Endothelial cell of umbilical vein (primary cell): ENCODE data around the gene HOXB5. TPM values are rescaled to one million over a fixed set of nuclear protein-coding genes. Genes with fewer than 3 reads are reported as not detected.

ENCODE experiments used
- BruUV-seq: library from RNA; stranded (reverse); fragments of 400-500 nt; replicated peaks from 2 replicates; lab custom pipeline; 2021; lab: Mats Ljungman, UMichigan
- CTCF ChIA-PET: fragments of 300-600, 350-600 bp; sonication (Branson Sonifier 250); formaldehyde crosslinking; loops from one replicate; lab custom pipeline; 2021; ENCODE audit warnings: antibody characterized with exemption, inconsistent platforms; lab: Charles Lee
- POLR2A ChIA-PET: fragments of 300-600, 350-600 bp; sonication (Branson Sonifier 250); formaldehyde crosslinking; loops from one replicate; lab custom pipeline; 2021; ENCODE audit warnings: antibody characterized with exemption, inconsistent platforms; lab: Charles Lee
- DNase-seq: peaks from one replicate; pipeline ENCODE4 v3.0.0-alpha.2; 2011; ENCODE audit warnings: low read depth, low spot score
- FAIRE-seq: peaks from 2 replicates; lab custom pipeline; 2011; peaks lifted over from hg19 to GRCh38; lab: Jason Lieb, UNC
- H2AFZ ChIP-seq: 2 replicates; pipeline ENCODE4 v1.6.0; 2012; ENCODE audit warnings: low read depth, low read length, control low read depth, inconsistent platforms
- H3K27ac ChIP-seq: 2 replicates; pipeline ENCODE4 v1.5.1; 2011; ENCODE audit warnings: low read depth, mild to moderate bottlenecking, control low read depth, low read length, moderate library complexity; ENCODE audit not compliant: insufficient read depth
- H3K27me3 ChIP-seq, 2 experiments: 2 replicates each; pipeline versions ENCODE4 v1.6.0 to v1.6.1; 2011; ENCODE audit warnings: low read length in 2 of 2, mixed read lengths in 1 of 2; ENCODE audit not compliant: control insufficient read depth in 2 of 2, insufficient read depth in 2 of 2
- H3K36me3 ChIP-seq, 2 experiments: 2 replicates in 1 of 2; 3 replicates in 1 of 2; pipeline ENCODE4 v1.5.1; 2011; ENCODE audit warnings: low read length in 2 of 2, mild to moderate bottlenecking in 1 of 2, moderate library complexity in 1 of 2; ENCODE audit not compliant: control insufficient read depth in 2 of 2, insufficient read depth in 2 of 2; ENCODE audit errors: extremely low read depth in 1 of 2
- H3K4me1 ChIP-seq: 3 replicates; pipeline ENCODE4 v1.5.1; 2011; ENCODE audit warnings: mild to moderate bottlenecking, low read length; ENCODE audit not compliant: control insufficient read depth, insufficient read depth; ENCODE audit errors: extremely low read depth
- H3K4me2 ChIP-seq: 2 replicates; pipeline ENCODE4 v1.6.1; 2011; ENCODE audit warnings: low read length, control low read depth, mixed read lengths; ENCODE audit not compliant: insufficient read depth
- H3K4me3 ChIP-seq, 3 experiments: fragments of 200-600 bp in 1 of 3; sonication (generic), shearing (Covaris generic) in 1 of 3; replicated peaks in 1 of 3; 2 replicates each; pipeline ENCODE4 v1.5.1; 2011 to 2016; ENCODE audit warnings: control low read depth in 3 of 3, low read length in 3 of 3, mild to moderate bottlenecking in 2 of 3, inconsistent platforms in 1 of 3, low read depth in 1 of 3, moderate library complexity in 1 of 3; ENCODE audit not compliant: insufficient read depth in 1 of 3
- H3K79me2 ChIP-seq: 2 replicates; pipeline ENCODE4 v1.6.0; 2012; ENCODE audit warnings: low read length, inconsistent platforms; ENCODE audit not compliant: control insufficient read depth, insufficient read depth
- H3K9ac ChIP-seq: replicated peaks from 2 replicates; pipeline ENCODE3; 2011; ENCODE audit warnings: low read length, control low read depth; ENCODE audit not compliant: insufficient read depth; ENCODE audit errors: extremely low read depth
- H3K9me1 ChIP-seq: replicated peaks from 3 replicates; pipeline ENCODE4 v1.6.0; 2011; ENCODE audit warnings: mild to moderate bottlenecking, low read length; ENCODE audit not compliant: control insufficient read depth, insufficient read depth; ENCODE audit errors: extremely low read depth
- H3K9me3 ChIP-seq: replicated peaks from 2 replicates; pipeline ENCODE4 v1.5.1; 2012; ENCODE audit warnings: low read length, inconsistent platforms; ENCODE audit not compliant: control insufficient read depth, insufficient read depth
- H4K20me1 ChIP-seq: replicated peaks from 2 replicates; pipeline ENCODE3; 2011; ENCODE audit warnings: mild to moderate bottlenecking, low read length; ENCODE audit not compliant: control insufficient read depth, insufficient read depth; ENCODE audit errors: extremely low read depth
- EZH2 ChIP-seq: IDR thresholded peaks from 2 replicates; pipeline ENCODE4 v1.6.1; 2012; ENCODE audit warnings: borderline replicate concordance, low read depth, mild to moderate bottlenecking, moderate library complexity, low read length, inconsistent platforms; ENCODE audit not compliant: severe bottlenecking
- FOS ChIP-seq: IDR thresholded peaks from 2 replicates; pipeline ENCODE4 v1.6.1; 2011; ENCODE audit warnings: mild to moderate bottlenecking, low read length, moderate library complexity, borderline replicate concordance; ENCODE audit not compliant: insufficient read depth
- GATA2 ChIP-seq: IDR thresholded peaks from 2 replicates; pipeline ENCODE4 v1.7.0; 2011; ENCODE audit warnings: low read depth, mild to moderate bottlenecking, moderate library complexity, mixed read lengths, low read length; ENCODE audit not compliant: insufficient read length, insufficient read depth
- JUN ChIP-seq: IDR thresholded peaks from 2 replicates; pipeline ENCODE4 v1.6.1; 2011; ENCODE audit warnings: borderline replicate concordance, low read depth; ENCODE audit not compliant: insufficient read length, insufficient read depth
- MYC ChIP-seq: IDR thresholded peaks from one replicate; pipeline ENCODE4 v1.6.1; 2011; ENCODE audit warnings: mild to moderate bottlenecking, low read depth, low read length
- POLR2A ChIP-seq: IDR thresholded peaks from 2 replicates; pipeline ENCODE4 v1.6.1; 2012; ENCODE audit warnings: low read depth, mild to moderate bottlenecking, control low read depth, low read length
- POLR2AphosphoS5 ChIP-seq: IDR thresholded peaks from 2 replicates; pipeline ENCODE4 v1.6.1; 2012; ENCODE audit warnings: low read depth, mild to moderate bottlenecking, control low read depth, low read length, moderate library complexity; ENCODE audit not compliant: insufficient read depth
- dilution Hi-C: fragments of 300-500 bp; cut with MboI; formaldehyde crosslinking; loops from one replicate; pipeline ENCODE4 v1.15.0; 2019; ENCODE audit warnings: low sequenced_read_pairs; ENCODE audit not compliant: extremely low pct_ligation_motif_present
- intact Hi-C: fragments of 100-400 bp; cut with micrococcal nuclease; formaldehyde crosslinking; loops from one replicate; pipeline ENCODE4 v1.10.0; 2022
- polyA plus RNA-seq, 4 experiments: library from polyadenylated mRNA; depleted of rRNA in 3 of 4; stranded (reverse) in 3 of 4; unstranded in 1 of 4; fragments of >200 nt; gene quantifications; 2 replicates each; pipeline versions ENCODE4 v1.2.1 to v1.2.3, GENCODE V29; 2011 to 2012; ENCODE audit warnings: missing spikeins in 1 of 4
- total RNA-seq: library from RNA; stranded (reverse); gene quantifications from 2 replicates; pipeline ENCODE4 v1.2.3, GENCODE V29; 2021
- TF ChIP-seq, protein P1 (sequence below): IDR thresholded peaks from 2 replicates; pipeline ENCODE4 v1.6.1; 2011; ENCODE audit not compliant: insufficient read depth, insufficient read length
- TF ChIP-seq, protein P2 (sequence below), 2 donors: IDR thresholded peaks; 1 replicate in 1 of 2; 2 replicates in 1 of 2; pipeline ENCODE4 v1.5.1; 2011; ENCODE audit warnings: low read length in 2 of 2, mild to moderate bottlenecking in 2 of 2, moderate library complexity in 2 of 2, control low read depth in 1 of 2, inconsistent platforms in 1 of 2, low read depth in 1 of 2; ENCODE audit not compliant: insufficient read depth in 1 of 2; ENCODE audit errors: extremely low read depth in 1 of 2

The HOXB5 gene
- total and polyA plus RNA-seq, 2 donors (not counting 3 experiments of a cell fraction or from before 2014, with no cell fraction given), result 2.0 to 8.5 TPM

DNA sequence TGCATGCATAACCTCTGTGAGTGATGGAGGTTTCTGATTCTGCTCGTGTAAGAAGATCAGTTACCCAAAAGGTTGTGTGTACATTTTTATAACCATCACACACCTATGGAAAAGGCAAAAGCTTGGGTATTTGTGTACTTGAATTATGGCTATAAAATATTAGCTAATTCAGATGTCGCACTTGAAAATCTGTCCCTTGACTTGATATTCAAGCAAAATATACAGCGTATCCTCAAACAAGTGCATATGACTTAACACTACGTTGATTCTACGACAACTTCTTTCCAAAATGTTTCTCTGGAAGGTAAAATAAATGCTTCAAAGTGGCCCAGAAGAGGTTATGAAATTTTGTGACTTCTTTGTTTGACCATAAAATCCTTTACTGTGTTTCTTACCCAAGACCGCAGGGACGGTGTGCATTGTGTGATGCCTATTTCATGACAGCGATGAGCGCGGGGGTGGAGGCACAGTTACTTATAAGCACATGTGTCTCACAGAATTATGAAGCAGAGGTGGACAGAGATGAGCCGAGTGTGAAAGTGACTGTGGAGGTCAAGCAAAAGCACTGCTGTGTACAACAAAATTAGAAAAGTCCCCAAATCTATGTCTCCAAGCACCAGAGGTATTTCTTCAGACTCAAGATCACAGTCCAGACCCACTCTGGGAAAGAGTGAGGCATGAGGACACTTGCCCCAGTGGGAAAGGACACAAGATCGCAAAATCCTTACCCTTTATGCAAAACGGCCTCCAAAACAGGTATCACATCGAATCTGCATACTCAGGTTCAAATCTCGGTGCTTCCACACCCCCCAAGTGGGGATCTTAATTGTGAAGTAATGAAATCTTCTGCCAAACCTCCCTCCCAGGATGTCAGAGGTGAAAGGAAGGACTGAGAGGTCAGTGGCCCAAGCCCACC is 36.7 kb upstream of the HOXB5 start:
- Histone ChIP-seq H3K9ac (no peak overlapping the region), H3K9me3 (no peaks in the 10 kb centered on the region), H3K79me2 (no peaks in the 10 kb centered on the region), H2AFZ (no peak overlapping the region), H3K27ac (no peak overlapping the region), H3K36me3 (no peaks in the 10 kb centered on the region), H3K9me1 (no peaks in the 10 kb centered on the region), H3K4me2 (no peak overlapping the region), H3K4me1 (peaks cover 8% of the 10 kb centered on the region), H3K4me3 (no peak overlapping the region), H4K20me1 (no peaks in the 10 kb centered on the region), H3K27me3 (peaks cover 65 to 93% of the 10 kb centered on the region in 2 experiments)
- no TSS peak for BruUV-seq
- ChIA-PET CTCF (interaction anchor here (0.7 to 1.0 kb wide), 3 partner anchors 248 to 604 kb away, joined by 3 to 4 read pairs (median 4); no protein-coding TSS in a partner anchor), POLR2A (no interaction called here)
- TF ChIP-seq, protein P1, sequence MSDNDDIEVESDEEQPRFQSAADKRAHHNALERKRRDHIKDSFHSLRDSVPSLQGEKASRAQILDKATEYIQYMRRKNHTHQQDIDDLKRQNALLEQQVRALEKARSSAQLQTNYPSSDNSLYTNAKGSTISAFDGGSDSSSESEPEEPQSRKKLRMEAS, result no peak
- no peak for TF ChIP-seq JUN
- TF ChIP-seq, protein P2, sequence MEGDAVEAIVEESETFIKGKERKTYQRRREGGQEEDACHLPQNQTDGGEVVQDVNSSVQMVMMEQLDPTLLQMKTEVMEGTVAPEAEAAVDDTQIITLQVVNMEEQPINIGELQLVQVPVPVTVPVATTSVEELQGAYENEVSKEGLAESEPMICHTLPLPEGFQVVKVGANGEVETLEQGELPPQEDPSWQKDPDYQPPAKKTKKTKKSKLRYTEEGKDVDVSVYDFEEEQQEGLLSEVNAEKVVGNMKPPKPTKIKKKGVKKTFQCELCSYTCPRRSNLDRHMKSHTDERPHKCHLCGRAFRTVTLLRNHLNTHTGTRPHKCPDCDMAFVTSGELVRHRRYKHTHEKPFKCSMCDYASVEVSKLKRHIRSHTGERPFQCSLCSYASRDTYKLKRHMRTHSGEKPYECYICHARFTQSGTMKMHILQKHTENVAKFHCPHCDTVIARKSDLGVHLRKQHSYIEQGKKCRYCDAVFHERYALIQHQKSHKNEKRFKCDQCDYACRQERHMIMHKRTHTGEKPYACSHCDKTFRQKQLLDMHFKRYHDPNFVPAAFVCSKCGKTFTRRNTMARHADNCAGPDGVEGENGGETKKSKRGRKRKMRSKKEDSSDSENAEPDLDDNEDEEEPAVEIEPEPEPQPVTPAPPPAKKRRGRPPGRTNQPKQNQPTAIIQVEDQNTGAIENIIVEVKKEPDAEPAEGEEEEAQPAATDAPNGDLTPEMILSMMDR (IDR thresholded peaks at IDR 0.05; ENCODE audit: extremely low read depth in 1 of 2, insufficient read depth in 1 of 2, low read depth in 1 of 2, low read length in 2 of 2), result no peak
- no peak for TF ChIP-seq POLR2AphosphoS5
- no peak for TF ChIP-seq GATA2
- TF ChIP-seq EZH2, result no peak
- TF ChIP-seq POLR2A, result no peak
- no peak for TF ChIP-seq MYC
- TF ChIP-seq FOS, result no peak
- intact Hi-C loops (no loop called here), dilution Hi-C loops (no loop called here)
- DNase-seq (no peak), FAIRE-seq (no peak)
